ENCODE measurements around the gene RIC8B. TPM values are rescaled to one million over a fixed set of nuclear protein-coding genes. Genes with fewer than 3 reads are reported as not detected.

The RIC8B gene
- total and polyA plus RNA-seq, 2 of the 8 experiments (the other 6 are each of a cell fraction or from before 2014, with no cell fraction given) = 8.2 to 25.3 TPM

GRCh38 chr12:106863189-106863588 lies 88.7 kb downstream of the RIC8B start:
- H4K91ac ChIP-seq (replicated peaks; ENCODE audit: insufficient read length, low read length) = no peak overlapping the region
- H3K4ac ChIP-seq (replicated peaks; ENCODE audit: insufficient read length, low read depth, low read length) = no peak overlapping the region
- H2BK120ac ChIP-seq (replicated peaks; ENCODE audit: low read depth, low read length) = no peak overlapping the region
- H3K27me3 ChIP-seq (replicated peaks in 1 of 4; ENCODE audit: control insufficient read depth in 3 of 4, extremely low read depth in 1 of 4, insufficient read depth in 3 of 4, low read length in 3 of 4) = no peaks in the 10 kb centered on the region
- H3K4me1 ChIP-seq (replicated peaks in 1 of 4; ENCODE audit: control insufficient read depth in 3 of 4, insufficient read depth in 4 of 4, low read length in 3 of 4) = peaks cover 0 to 11% (median 8%) of the 10 kb centered on the region in 4 experiments; a peak in 5 of 7 replicates
- FAIRE-seq (no peak), DNase-seq (ENCODE audit: low read depth in 1 of 2, low spot score in 2 of 2) (no peak)
- H3K79me1 ChIP-seq (ENCODE audit: low read depth, low read length) = peaks cover 2% of the 10 kb centered on the region; the same call in 1 of the 2 replicates
- no peak overlapping the region for H4K5ac ChIP-seq (ENCODE audit: insufficient read length, low read depth, low read length)
- no peak overlapping the region for H3K4me3 ChIP-seq (ENCODE audit: extremely low read depth in 1 of 4, insufficient read depth in 2 of 4, low read depth in 3 of 4, low read length in 4 of 4)
- no peak overlapping the region for H3K27ac ChIP-seq (ENCODE audit: low read depth, low read length)
- H3K36me3 ChIP-seq (ENCODE audit: control insufficient read depth in 2 of 4, insufficient read depth in 4 of 4, low read length in 3 of 4) = peaks cover 0 to 15% (median 2%) of the 10 kb centered on the region in 4 experiments; a peak in 2 of 8 replicates
- ChIA-PET CTCF (ENCODE audit: partially characterized antibody) (no interaction called here), POLR2A (ENCODE audit: partially characterized antibody) (no interaction called here)
- no peak overlapping the region for H3K14ac ChIP-seq (ENCODE audit: insufficient read length)
- H2AFZ ChIP-seq (ENCODE audit: low read length) = no peak overlapping the region
- peaks cover 2 to 3% of the 10 kb centered on the region in 2 experiments for H4K20me1 ChIP-seq (replicated peaks in 1 of 2; ENCODE audit: control insufficient read depth in 1 of 2, insufficient read depth in 2 of 2, low read length in 2 of 2)
- no peak overlapping the region for H2BK20ac ChIP-seq (ENCODE audit: low read length)
- no peak overlapping the region for H2BK15ac ChIP-seq (ENCODE audit: low read length)
- H3K9ac ChIP-seq (replicated peaks in 1 of 4; ENCODE audit: extremely low read depth in 1 of 4, low read depth in 3 of 4, low read length in 3 of 4) = no peak overlapping the region
- H4K8ac ChIP-seq (ENCODE audit: extremely low read depth, insufficient read depth, low read length) = no peak overlapping the region
- H2BK12ac ChIP-seq (ENCODE audit: low read depth, low read length) = no peak overlapping the region
- no peak overlapping the region for H2AK5ac ChIP-seq (ENCODE audit: low read depth, low read length)
- H3K79me2 ChIP-seq (ENCODE audit: control insufficient read depth in 1 of 2, insufficient read depth in 2 of 2, low read length in 2 of 2) = peaks cover 0 to 3% of the 10 kb centered on the region in 2 experiments; a peak in 1 of 4 replicates
- H3K23me2 ChIP-seq (ENCODE audit: low read depth, low read length) = no peaks in the 10 kb centered on the region
- no peak overlapping the region for H3K23ac ChIP-seq (ENCODE audit: insufficient read length)
- H3K56ac ChIP-seq (replicated peaks; ENCODE audit: insufficient read length, low read depth, low read length) = no peak overlapping the region
- H3K4me2 ChIP-seq (ENCODE audit: insufficient read depth in 1 of 2, low read depth in 2 of 2, low read length in 2 of 2) = no peak overlapping the region
- H3K9me3 ChIP-seq (ENCODE audit: insufficient read depth in 2 of 2, low read depth in 1 of 2, low read length in 1 of 2) = no peaks in the 10 kb centered on the region
- H2BK5ac ChIP-seq (ENCODE audit: low read depth, low read length) = no peak overlapping the region
- H3K18ac ChIP-seq (ENCODE audit: extremely low read depth, low read length) = no peak overlapping the region
- WGBS, 2 experiments (ENCODE audit: extremely low coverage in 1 of 2, insufficient coverage in 1 of 2, insufficient read length in 1 of 2, insufficient replicate concordance in 2 of 2, low coverage in 1 of 2, low lambda C conversion rate in 2 of 2, missing lambda C conversion rate in 1 of 2) = 86% methylated on average over 1 of the region's 1 CpG; no CpG with 5 or more reads in 1 of the 2 experiments
- no peak for TF ChIP-seq KDM4A (IDR thresholded peaks at IDR 0.05; ENCODE audit: low read depth, low read length, severe bottlenecking)
- TF ChIP-seq RBBP5 (IDR thresholded peaks at IDR 0.05; ENCODE audit: borderline replicate concordance, low read depth, low read length) = no peak
- no peak for TF ChIP-seq BRCA1 (IDR thresholded peaks at IDR 0.05; ENCODE audit: low read depth, low read length)
- no peak for TF ChIP-seq ZNF274 (IDR thresholded peaks at IDR 0.05; ENCODE audit: borderline replicate concordance, extremely low read depth, low read length)
- no peak for TF ChIP-seq CTBP2 (IDR thresholded peaks at IDR 0.05; ENCODE audit: borderline replicate concordance, insufficient read depth, insufficient read length, low read length)
- TF ChIP-seq TCF12 (IDR thresholded peaks at IDR 0.05; ENCODE audit: low read depth, low read length) = no peak
- no peak for TF ChIP-seq POU5F1 (IDR thresholded peaks at IDR 0.05; ENCODE audit: low read depth, low read length)
- no peak for TF ChIP-seq EP300 (IDR thresholded peaks at IDR 0.05; ENCODE audit: borderline replicate concordance in 1 of 2, low read depth in 2 of 2, low read length in 2 of 2)
- no peak for TF ChIP-seq JUN (IDR thresholded peaks at IDR 0.05; ENCODE audit: low read depth, low read length)
- TF ChIP-seq, protein P1, sequence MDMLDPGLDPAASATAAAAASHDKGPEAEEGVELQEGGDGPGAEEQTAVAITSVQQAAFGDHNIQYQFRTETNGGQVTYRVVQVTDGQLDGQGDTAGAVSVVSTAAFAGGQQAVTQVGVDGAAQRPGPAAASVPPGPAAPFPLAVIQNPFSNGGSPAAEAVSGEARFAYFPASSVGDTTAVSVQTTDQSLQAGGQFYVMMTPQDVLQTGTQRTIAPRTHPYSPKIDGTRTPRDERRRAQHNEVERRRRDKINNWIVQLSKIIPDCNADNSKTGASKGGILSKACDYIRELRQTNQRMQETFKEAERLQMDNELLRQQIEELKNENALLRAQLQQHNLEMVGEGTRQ (IDR thresholded peaks at IDR 0.05; ENCODE audit: low read length) = no peak
- no peak for TF ChIP-seq CREB1 (IDR thresholded peaks at IDR 0.05)
- TF ChIP-seq ASH2L (IDR thresholded peaks at IDR 0.05; ENCODE audit: low read length) = no peak
